AG10803 (cell line): ENCODE results near the gene SLC9A7.

Experiments
- DNase-seq: peaks from one replicate; pipeline ENCODE4 v3.0.0; 2010; ENCODE audit warnings: low read depth
- H3K4me3 ChIP-seq: 2 replicates; pipeline ENCODE4 v1.5.1; 2011; ENCODE audit warnings: mild to moderate bottlenecking, low read length, control low read depth
- TF ChIP-seq, protein P1 (sequence below): conservative IDR thresholded peaks from 2 replicates; pipeline ENCODE4 v1.5.1; 2011; ENCODE audit warnings: mild to moderate bottlenecking, low read length, control low read depth, inconsistent platforms

SLC9A7 gene

DNA sequence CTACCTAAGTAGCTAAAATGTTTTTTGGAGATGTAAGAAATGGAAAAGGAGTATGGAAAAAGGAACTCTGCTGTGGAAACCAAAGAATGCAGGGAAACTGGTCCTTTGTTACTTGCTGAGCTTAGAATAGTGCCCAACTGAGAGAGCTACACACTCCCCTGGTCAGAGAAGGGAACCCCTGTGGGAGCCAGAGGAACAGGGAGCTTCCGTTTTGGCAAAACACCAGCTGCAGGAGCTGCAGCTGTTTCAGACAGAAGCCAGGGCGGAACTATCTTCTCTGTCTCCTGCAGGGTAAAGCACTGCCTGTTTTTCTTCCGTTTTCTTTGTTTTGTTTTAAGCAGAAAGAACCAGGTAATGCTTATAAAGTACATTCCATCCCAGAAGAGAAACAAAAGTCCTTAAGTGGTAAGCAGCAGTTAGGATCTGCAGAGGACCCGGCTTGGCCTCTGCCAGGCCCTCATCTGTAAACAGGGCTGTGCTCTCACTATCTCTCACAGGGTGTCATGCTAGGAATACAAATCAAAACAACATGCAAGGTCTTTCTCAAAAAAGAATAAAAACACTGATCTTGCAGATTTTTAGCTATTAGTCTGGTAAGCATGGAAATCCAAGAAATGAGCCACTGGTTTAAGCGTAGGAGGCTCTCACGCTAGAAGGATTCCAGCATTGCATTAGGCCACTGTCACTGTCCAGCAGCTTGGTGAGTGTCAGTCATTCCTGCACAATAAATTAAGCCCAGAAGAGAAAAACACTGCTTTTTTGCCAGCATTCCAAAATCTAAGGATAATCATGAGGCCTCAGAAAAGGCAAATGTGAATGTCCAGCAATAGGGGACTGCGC, 109.3 kb downstream of the SLC9A7 start:
- no peak overlapping the region for H3K4me3 ChIP-seq
- TF ChIP-seq, protein P1, sequence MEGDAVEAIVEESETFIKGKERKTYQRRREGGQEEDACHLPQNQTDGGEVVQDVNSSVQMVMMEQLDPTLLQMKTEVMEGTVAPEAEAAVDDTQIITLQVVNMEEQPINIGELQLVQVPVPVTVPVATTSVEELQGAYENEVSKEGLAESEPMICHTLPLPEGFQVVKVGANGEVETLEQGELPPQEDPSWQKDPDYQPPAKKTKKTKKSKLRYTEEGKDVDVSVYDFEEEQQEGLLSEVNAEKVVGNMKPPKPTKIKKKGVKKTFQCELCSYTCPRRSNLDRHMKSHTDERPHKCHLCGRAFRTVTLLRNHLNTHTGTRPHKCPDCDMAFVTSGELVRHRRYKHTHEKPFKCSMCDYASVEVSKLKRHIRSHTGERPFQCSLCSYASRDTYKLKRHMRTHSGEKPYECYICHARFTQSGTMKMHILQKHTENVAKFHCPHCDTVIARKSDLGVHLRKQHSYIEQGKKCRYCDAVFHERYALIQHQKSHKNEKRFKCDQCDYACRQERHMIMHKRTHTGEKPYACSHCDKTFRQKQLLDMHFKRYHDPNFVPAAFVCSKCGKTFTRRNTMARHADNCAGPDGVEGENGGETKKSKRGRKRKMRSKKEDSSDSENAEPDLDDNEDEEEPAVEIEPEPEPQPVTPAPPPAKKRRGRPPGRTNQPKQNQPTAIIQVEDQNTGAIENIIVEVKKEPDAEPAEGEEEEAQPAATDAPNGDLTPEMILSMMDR: no peak
- peak; percentile 40 for DNase-seq

DNA sequence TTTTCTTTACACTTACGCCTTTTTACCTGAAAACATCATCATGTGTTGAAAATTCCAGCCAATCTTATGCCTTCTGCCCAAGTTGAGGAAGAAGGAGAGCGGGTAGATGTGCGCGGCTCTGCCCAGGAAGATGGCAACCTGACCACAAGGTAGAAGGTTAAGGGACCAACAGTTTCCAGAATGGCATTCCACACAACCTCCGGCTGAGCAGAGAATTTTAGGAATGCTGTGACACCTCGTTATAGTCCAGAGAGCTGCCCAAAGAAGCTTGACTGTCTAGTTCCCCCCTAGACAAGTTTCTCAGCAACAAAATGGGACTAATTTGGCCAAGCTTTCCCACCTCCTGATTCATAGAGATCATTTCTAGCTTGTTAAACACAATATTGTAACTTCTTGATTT, 110.3 kb downstream of the SLC9A7 start:
- TF ChIP-seq, protein P1: no peak
- H3K4me3 ChIP-seq: no peak overlapping the region
- no peak for DNase-seq

DNA sequence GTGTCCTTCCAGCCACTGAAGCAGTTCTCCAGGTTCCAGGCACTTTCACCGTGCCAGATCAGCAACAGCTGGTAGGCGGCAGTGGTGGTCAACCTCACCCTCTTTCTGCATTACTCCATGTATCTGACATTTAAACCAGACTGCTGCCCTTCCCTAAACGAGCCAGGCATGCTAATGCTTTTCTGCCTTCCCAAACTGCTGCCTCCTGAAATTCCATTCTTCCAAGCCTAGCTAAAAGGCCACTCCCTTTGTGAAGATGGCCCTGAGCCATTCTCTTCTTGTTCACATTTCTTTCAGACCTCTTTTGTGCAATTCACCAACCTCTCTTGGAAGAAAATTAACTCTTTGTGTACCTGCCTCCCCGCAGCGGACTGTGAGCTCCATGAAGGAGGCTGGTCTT, 111.7 kb downstream of the SLC9A7 start:
- TF ChIP-seq, protein P1: no peak
- peak; percentile 62 for DNase-seq
- H3K4me3 ChIP-seq: no peak overlapping the region

DNA sequence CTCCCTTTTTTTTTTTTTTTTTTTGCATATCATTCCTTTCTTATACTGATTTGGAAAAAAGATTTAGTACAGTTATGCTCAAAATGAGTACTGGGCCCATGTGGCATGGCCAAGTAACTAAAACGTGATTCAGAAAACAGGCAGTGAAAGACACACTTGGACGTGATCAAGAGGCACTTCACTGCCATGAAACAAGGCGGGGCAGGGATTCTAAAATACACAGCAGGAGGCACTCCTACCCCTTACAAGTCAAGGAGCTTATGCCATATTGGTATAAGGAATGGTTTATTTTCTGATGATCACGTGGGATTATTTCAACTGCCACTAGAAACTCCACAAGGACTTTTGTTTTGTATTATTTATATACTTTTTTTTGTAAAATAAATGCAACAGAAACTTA, 113.3 kb downstream of the SLC9A7 start:
- TF ChIP-seq, protein P1: no peak
- no peak overlapping the region for H3K4me3 ChIP-seq
- DNase-seq: no peak

DNA sequence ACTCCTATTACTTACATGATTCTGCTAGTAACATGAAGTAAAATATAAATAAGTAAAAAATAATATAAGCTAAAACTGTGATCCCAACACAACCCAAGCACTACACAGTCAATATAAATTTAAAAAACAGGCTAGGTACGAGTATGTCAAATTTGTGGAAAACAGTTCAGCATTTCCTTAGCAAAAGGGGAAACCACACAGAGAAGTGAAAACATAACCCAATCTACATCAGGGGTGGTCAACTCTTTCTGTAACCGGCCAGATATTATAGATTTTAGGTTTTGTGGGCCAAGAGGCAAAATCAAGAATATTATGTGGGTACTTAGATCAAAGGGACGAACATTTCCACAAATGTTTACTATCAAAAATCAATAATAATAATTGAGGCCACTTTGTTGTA, 115.3 kb downstream of the SLC9A7 start:
- no peak overlapping the region for H3K4me3 ChIP-seq
- TF ChIP-seq, protein P1: no peak
- DNase-seq: no peak

DNA sequence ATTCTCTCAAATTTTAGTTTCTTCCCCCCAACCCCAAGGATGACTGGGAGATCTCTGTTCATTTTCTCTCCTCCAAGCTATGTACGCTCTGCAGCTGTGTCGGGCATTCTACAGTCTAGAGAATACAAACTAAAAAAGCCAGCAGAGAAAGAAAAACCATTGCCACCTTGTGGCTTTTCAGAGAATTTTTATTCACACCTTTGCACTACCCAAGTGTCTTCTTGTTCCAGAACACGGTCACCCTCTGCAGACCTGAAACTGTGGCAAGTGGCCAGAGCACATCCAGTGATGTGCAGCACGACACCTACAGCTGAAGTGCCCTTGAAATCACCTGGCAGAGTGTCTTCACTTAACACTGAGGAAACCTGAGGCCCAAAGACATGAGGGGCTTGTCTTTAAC, 116.8 kb downstream of the SLC9A7 start:
- H3K4me3 ChIP-seq: no peak overlapping the region
- TF ChIP-seq, protein P1: peak; percentile 37; the same call in 1 of the 2 replicates
- DNase-seq: no peak

DNA sequence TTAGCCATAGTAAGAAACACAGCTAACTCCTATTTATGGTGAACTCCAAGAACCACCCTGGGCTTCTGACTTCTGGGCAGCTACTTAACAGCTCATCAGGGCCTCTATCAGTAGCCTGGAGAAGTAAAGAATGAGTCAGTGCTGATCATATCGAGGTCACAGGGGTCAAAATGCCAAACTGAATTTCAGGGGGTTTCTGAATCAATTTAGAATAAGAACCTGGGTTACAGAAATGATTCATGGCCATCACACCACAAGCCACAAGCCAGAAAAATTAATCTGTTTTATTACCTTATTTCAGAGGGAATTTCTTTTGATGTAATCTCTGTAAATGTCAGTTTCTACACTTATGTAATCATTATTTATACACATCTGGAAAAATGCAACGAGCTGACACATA, 121.0 kb downstream of the SLC9A7 start:
- no peak for DNase-seq
- H3K4me3 ChIP-seq: no peak overlapping the region
- TF ChIP-seq, protein P1: no peak
